Stimulated activated CD4-positive, alpha-beta T cell treated with anti-CD3 and anti-CD28 coated beads, Interleukin-1b, Interleukin-23, amount 100 ng/mL, for 1 hour (primary cell): ENCODE measurements around the gene SLC7A10.

Source experiments
- DNase-seq, 2 donors: peaks; one replicate each; pipeline ENCODE4 v3.0.0-alpha.2; 2020; ENCODE audit warnings: low read depth in 2 of 2

SLC7A10 gene

DNA sequence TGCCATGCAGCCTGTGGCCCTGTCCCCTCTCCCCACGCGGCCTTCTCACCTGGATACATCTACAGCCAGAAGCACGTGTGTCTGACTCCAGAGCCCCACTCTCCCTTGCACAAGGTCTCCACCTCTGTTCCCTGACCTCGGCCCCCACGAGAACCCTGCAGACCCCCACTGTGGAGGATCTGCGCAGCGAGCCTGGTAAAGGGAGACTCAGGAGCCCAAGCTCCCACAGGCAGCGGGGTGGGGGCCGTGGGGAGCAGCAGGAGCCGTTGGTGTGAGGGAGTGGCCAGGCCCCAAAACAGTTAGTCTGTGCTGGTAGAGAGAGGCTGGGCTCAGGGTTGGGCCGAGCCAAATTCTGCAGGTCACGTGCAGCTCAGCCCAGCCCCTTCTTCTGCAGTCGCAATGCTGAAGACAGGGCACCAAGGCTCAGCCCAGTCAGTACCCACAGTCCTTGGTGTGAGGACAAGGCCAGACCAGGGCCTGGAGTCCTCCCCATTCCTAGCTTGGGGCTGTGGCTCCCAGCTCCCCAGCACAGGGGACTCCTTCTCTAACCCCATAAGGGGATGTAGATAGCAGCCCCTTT lies 28.7 kb upstream of the SLC7A10 start:
- no peak for DNase-seq

DNA sequence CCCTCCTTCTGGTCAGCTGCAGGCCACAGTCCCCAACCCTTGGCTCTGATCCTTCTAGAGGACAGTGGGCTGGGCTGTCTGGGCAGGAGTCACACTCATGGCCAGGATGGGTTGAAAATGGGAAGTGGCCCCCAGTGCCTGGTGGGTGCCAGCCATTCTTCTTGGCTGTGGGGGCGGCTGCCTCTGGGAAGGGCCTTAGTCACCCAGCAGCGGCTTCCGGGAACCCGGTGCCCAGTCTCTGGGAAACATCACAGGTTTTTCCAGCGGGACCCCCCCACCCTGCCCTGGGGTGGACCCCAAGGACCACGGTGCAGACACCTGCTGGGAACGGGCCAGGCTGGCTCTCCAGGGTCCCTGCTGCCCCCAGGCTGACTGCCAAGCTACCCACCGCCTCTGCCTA lies 27.3 kb upstream of the SLC7A10 start:
- DNase-seq: no peak

DNA sequence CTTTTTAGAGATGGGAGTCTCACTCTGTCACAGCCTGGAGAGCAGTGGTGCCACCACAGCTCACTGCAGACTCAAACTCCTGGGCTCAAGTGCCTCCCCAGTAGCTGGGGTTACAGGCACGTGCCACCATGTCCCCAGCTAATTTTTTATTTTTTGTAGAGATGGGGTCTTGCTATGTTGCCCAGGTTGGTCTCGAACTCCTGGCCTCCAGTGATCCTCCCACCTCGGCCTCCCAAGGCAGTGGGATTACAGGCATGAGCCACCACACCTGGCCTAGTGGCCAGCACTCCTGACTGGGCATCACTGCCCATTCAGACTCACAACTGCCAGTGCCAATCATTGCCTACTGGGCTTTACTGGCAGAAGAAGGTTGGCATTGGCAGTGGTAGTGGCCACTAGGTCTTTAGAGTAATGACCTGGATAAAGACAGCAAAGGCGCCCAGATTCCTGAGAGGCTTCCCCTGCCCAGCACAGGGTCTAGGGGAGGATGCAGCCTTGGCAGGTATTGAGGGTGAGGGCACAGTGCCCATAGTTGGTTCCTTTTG lies 26.8 kb upstream of the SLC7A10 start:
- DNase-seq: no peak

DNA sequence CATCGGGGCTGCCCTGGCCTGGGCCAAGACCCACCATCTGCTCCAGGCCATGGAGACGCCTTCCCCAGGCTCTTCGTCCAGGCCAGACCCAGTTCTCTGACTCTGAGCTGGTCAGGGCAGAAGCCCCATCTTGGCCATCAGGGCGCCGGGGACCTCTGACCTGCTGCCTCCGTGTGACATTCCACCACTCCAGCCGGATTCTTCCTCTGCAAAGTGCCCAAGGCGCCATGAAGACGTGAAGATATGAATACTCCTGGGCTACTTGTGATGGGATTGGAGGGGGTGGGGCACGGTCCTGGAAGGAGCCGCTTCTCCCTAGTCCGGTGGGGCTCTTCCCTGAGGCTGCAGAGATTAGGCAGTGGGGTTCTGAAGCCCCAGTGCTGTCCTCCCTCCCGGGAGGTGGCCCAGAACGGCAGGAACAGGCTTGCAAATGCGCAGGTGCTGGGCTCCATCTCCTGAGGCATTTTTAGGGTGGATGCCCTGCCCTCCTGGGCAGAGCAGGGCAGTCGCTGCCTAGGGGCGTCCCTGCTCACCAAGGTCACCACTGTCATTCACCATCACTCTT lies 26.0 kb upstream of the SLC7A10 start:
- no peak for DNase-seq

DNA sequence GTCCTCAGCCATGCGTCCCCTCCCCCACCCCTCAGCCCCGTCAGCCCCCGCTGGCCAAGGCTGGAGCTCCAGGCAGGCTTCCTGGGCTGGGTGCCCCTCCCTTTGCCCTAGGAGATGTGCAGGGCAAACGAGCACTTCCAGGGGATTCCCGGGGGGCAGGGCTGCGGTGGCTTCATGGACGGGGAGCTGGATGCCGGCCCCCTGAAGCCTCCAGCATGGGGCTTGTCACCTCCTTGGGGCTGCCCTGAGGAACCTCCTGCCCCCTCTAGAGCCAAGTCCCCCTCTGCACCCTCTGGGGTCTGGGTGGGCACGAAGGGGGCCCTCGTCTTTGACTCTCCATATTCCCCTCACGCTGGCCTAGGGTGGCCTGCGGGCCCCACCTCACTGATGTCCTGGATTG lies 25.4 kb upstream of the SLC7A10 start:
- DNase-seq: no peak

DNA sequence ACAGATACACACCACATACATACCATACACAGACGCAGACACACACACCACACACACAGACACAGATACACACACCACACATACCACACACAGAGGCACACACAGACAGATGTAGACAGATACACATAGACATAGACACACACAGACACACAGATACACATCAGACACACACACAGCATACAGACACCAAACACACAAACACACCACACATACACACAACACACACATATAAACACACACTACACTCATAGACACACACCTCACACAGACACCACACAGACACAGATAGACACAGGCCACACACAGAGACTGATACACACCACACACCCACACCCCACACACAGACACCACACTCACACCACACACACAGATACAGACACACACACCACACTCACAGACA lies 24.9 kb upstream of the SLC7A10 start:
- DNase-seq: no peak

DNA sequence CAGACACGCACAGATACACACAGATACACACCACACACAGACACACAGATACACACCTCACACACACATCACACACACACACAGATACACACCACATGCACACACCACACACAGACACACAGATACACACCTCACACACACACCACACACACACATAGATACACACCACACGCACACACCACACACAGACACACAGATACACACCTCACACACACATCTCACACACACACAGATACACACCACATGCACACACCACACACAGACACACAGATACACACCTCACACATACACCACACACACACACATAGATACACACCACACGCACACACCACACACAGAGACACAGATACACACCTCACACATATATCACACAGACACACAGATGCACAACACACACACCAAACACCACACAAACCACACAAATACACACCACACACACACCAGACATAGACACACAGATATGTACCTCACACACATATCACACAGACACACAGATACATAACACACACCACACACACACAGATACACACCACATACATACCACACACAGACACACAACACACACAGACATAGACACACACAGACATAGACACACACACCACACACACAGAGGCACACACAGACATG lies 24.2 kb upstream of the SLC7A10 start:
- DNase-seq: no peak

DNA sequence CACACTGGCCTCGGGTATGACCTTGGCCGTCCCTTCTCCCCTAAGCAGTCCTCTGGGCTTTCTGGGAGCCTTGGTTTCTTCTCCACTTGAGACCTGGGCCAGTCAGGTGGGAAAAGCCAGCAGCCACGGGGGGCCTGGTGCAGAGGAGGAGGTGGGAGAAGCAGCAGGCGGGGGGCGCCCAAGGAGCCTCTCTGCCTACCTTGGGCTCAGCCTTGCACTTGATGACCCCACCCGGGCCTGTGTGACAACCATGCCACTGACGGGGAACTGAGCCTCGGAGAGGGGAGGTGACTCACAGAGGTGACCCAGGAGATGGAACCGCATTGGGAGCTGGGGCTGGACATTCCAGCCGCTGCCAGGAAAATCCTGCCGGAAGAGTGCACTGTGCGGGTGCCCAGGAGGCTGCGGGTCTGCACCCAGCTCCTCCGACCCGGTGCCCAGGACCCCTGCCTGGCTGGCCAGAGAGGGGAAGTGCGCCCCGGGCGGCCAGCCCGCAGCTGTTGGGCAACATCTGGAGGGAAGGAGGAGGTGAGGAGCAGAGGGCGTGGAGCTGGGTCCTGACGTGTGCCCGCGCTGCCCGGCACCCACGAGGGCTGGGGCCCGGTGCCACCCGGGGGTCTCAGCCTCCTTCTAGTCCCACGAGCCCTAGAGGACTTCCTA lies 23.4 kb upstream of the SLC7A10 start:
- no peak for DNase-seq

DNA sequence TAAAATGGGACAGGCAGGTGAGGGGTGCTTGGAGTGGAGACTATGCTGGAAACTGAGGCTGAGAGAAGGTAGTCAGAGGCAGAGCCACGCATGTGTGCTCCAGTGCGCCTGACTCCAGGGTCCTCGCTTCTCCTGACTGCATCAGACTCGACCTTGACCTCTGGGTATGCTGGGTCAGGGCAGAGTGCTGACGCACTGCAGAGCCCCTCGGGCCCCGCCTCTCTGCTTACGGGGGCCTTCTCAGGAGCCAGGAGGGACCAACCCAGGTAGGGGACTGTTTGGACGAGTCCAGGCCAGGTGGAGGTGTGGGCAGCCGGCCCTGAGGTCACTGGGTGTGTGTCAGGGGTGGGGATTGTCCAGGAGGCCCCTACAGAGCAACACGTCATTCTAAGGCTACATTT lies 22.9 kb upstream of the SLC7A10 start:
- DNase-seq: no peak

DNA sequence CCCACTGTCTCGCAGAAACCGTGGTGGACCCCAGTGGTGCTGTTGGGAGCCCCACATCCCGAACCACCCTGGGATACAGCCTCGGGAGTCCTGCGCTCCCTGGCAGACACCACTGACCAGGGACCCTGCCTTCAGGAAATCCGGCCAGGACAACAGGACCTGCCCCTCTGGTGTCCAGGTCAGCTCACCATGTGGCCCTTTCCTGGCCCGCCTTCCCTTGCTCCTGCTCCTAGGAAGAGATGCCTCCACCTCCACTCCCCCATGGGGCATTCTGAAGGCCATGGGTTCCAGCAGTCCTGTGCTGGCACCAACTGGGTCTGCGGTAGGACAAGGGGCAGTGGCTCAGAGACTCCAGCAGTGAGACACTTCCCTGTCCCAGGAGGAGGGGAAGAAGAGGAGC lies 22.5 kb upstream of the SLC7A10 start:
- DNase-seq: no peak

DNA sequence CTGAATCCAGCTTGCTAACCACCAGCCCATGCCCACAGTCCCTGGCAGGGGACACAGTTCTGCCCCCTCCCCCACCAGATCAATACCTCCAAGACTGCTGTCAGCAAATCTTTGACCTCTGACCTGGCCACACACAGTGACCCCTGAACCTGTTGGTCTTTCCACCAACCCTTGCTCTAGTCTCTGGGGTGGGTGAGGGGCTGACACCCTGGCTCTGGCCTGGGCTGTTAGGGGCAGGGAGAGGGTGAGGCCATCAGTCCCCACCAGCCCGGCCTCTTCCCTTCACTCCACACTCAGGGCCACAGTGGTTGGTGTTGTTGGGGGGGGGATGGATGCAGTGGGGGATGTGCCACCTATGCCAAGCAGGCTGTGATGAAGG lies 21.8 kb upstream of the SLC7A10 start:
- DNase-seq: no peak

DNA sequence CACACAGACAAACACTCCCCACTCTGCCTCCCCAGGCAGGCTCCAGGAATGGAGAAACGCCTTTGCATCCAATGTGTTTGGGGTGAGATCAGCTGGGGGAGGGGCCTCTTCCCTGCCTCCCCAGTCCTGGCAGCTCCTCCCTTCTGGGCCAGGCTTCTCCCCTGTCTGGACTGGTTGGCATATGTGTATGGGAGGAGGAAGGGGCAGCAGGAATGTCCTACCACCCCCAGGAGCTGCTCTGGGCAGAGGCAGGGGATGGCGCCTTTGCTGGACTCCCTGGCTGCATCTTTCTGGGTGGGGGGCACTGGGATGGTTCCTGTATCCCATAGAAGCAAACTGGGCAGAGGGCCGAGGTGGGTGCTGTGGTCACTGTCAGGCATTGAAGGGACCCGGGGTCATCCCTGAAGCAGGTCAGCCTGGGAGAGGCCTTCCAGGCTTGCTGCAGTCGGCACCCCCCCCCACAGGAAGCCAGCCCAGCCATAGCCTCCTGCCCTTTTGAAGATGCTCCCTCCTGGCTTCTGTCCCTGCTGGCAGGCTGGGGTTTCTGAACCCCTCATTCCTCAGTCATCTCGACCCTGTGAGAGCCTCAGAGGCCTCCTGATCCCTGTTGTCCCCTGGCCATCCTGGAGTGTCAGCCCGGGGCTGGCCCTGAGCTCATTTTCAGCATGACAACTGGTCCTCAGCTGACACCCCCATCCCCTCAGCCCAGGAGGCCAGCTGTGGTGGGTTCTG lies 21.2 kb upstream of the SLC7A10 start:
- DNase-seq: no peak

DNA sequence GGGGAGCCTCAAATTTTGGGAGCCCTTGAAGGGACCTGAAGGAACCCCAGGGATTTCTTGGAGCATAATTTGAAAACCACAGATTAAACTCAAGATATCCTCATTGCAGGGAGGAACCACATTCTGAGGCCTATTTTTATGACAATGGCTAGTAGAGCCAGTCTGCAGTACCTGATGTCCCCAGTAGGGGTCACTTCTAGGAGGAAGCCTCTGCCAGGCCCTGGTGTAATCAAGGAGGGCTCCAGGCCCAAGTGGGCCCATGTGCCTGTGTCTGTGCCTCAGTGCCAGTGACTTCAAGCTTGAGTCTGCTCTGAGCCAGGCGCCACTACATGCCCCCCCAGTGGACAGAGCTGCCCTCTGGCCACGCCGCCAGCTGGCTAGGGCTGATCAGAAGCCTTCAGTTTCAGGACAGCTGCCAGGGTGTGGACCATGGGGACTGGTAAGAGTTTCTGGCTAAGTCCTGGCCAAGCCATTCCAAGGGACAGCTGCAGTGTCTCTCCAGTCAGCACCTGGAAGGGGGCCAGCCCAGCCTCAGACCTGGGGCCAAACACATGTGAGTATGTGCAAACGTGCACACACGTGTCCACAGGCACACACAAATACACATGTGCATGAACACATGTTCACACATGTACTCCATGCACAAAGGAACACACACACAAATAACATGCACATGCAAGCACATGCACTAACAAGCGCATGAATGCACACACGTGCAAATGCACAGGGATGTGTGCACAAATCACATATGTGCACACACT lies 20.5 kb upstream of the SLC7A10 start:
- no peak for DNase-seq

DNA sequence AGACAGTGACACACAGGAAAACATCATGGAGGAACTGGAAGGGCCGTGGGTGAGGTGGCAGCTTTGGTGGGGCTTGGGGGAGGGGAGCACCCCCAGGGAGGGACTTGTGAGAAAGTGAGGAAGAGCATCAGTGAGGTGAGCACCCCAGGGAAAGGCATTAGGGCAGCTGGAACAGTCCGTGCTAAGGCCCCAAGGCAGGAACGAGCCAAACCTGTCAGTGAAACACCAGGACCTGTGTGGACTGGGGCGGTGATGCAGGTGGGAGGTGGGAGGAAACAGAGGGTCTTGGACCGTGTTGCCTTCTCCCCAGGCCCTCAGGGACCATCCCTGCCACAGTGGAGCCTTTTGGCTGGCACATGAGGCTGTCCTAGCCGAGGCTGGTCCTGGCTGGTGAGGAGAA lies 17.3 kb upstream of the SLC7A10 start:
- no peak for DNase-seq

DNA sequence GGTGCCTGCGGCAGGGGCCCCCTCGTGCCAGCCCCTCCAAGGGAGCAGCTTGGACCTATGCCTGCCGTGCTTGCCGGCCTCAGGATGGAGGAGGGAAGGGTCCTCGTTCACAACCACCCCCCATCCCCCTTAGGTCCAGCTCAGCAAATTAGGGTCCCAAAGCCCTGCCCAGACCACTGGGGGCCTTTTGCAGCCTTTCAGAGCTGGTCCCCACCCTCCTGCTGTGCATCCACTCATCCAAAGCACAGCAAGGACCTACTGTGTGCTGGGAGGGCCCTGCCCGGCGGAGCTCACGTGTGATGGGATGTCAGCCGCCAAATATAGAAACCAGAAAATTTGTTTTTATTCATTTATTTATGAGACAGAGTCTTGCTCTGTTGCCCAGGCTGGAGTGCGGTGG lies 16.5 kb upstream of the SLC7A10 start:
- no peak for DNase-seq

DNA sequence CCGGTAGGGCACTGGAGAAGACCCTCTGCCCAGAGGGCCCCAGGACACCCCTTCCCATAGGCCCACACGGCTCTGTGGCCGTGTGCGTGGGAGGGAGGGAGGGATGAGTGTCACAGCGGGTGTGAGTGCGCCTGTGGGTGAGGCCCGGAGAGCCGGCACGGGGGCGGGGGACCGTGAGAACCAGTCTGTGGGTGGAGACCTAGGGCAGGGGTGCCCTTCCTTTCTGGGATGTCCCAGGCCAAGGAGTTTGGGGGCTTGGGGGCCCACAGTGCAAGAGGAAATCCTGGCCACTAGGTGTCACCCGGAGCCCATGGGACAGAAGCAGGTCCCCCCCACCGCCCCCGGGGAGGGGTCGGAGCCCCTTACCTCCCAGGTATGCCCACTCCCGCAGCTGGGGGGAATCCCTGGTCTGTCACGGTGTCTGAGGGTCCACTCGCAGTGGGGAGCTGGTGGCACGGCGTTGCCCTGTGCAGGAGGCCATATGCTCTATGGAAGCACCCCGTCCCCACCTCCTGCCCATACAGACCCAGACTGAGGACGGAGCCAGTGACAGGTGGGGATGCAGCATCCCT lies 16.0 kb upstream of the SLC7A10 start:
- DNase-seq: no peak

DNA sequence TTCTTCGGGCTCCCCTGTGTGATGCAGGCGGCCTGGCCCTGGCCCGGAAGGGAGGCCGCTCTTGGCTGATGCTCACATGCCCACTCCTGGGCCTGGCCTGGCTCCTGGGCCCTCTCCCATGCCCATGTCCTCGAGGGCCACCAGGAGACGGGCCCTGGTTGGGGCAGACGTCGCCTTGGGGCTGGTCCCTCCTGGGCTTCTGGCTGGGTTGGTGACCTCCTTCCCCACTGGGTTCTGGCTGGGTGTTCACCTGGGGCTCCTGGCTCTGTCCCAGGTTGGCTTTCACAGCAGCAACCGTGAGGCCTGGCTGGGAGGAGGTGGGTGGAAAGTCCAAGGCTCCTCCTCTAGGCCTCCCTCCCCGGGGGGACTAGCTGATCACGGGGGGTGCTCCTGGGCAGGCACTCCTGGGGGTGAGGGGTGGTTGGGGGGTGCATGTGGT lies 15.5 kb upstream of the SLC7A10 start:
- DNase-seq: no peak

DNA sequence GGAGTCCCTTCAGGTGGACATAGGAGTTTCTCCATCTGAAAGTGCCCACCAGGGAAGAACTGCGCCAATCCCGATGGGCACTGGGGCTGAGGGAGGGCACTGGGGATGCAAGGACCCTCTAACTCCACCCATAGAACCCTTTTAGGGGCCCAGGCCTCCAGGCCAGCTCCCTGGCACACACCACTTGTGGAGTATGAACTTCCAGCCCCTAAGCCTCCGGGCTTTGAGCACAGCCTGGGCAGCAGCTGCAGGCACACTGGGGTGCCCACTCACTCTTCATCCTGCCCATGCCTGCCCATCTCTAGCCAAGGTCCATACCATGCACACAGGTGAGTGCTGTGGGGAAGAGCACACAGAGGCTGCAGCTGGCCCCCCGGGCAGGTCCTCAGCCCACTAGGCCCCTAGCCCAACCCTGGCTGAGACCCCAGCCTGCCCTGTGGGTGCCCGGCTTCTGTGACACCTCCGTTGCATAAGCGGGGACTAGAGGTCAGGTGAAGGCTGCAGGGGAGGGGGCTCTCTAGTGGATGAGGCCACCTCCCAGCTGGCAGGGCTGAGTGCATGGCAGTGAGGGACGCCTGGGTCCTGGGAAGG lies 14.6 kb upstream of the SLC7A10 start:
- no peak for DNase-seq

DNA sequence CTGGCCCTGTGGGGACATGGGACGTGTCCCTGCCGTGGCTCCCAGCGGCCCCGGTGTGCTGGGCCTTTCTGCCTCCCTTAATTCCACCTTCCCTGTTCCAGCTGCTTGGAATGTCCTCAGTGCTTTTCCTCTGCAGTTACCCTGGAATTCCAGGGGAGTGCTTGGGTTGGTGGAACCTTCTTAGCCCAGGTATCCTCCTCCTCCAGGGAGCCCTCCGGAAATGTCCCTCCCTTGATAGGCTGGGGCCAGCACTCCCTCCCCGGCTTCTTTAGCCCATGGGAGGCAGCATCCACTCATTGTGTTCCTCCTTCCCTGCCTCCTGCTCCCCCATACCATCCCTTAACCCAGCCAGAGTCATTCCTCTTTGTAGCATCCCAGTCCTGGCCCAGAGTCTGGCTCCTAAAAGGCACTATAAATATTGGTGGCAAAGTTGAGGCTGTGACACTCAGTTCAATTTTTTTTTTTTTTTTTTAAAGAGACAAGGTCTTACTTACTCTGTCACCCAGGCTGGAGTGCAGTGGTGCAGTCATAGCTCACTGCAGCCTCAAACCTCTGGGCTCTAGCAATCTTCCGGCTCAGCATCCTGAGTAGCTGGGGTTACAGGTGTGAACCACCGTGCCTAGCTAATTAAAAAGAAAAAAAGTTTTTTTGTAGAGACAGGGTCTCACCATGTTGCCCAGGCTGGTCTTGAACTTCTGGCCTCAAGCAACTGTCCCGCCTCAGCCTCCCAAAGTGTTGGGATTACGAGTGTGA lies 13.7 kb upstream of the SLC7A10 start:
- DNase-seq: no peak
